A549 (cell line): Measurements from ENCODE around the gene ESYT1. TPM values are rescaled to one million over a fixed set of nuclear protein-coding genes. Genes with fewer than 3 reads are reported as not detected.

ENCODE experiments used
- ATAC-seq, 2 experiments: fragments of 200-7000 bp in 1 of 2; fragments of >200 bp in 1 of 2; cut with Nextera tagmentation in 1 of 2; cut with Tn5 transposase in 1 of 2; 3 replicates each; pipeline versions ENCODE4 v1.8.0 to v1.9.1; 2018 to 2020; ENCODE audit warnings: mild to moderate bottlenecking in 1 of 2, moderate library complexity in 1 of 2
- CTCF ChIA-PET: fragments of 300-600 bp; sonication (Branson Sonifier 250); formaldehyde crosslinking; extraction: SDS; loops from one replicate; lab custom pipeline; 2021; ENCODE audit warnings: antibody characterized with exemption, inconsistent platforms; lab: Yijun Ruan, JAX
- POLR2A ChIA-PET: fragments of 350-600 bp; formaldehyde crosslinking; extraction: SDS; loops from one replicate; lab custom pipeline; 2021; ENCODE audit warnings: antibody characterized with exemption, inconsistent platforms; lab: Yijun Ruan, JAX
- DNase-seq, 2 experiments: peaks; one replicate each; pipeline versions ENCODE4 v3.0.0 to v3.0.0-alpha.2; 2011 to 2016; ENCODE audit warnings: low read depth in 1 of 2, low spot score in 1 of 2
- FAIRE-seq: peaks from 2 replicates; lab custom pipeline; 2011; peaks lifted over from hg19 to GRCh38; lab: Jason Lieb, UNC
- H3K27ac ChIP-seq, 2 experiments: fragments of >200 bp; sonication (Bioruptor Twin); formaldehyde crosslinking; 3 replicates each; pipeline ENCODE4 v1.5.1; 2016 to 2017
- H3K4me1 ChIP-seq: fragments of >200 bp; sonication (Bioruptor Twin); formaldehyde crosslinking; 3 replicates; pipeline ENCODE4 v1.6.1; 2016
- H3K4me2 ChIP-seq: fragments of >200 bp; sonication (Bioruptor Twin); formaldehyde crosslinking; 3 replicates; pipeline ENCODE4 v1.6.1; 2016
- H3K4me3 ChIP-seq: fragments of >200 bp; sonication (Bioruptor Twin); formaldehyde crosslinking; 3 replicates; pipeline ENCODE4 v1.5.1; 2016
- H3K9me3 ChIP-seq: fragments of >200 bp; sonication (Bioruptor Twin); formaldehyde crosslinking; 3 replicates; pipeline ENCODE4 v1.6.1; 2016
- ATOH8 ChIP-seq: fragments of 250-450 bp; sonication (Bioruptor Pico); IDR thresholded peaks from 2 replicates; pipeline ENCODE4 v1.5.0; 2020; ENCODE audit warnings: low read depth, mild to moderate bottlenecking, moderate library complexity
- BHLHE40 ChIP-seq: IDR thresholded peaks from 2 replicates; pipeline ENCODE4 v1.6.1; 2012; ENCODE audit warnings: low read depth, low read length, inconsistent platforms
- CBX2 ChIP-seq: fragments of 200-600 bp; sonication (generic); IDR thresholded peaks from 2 replicates; pipeline ENCODE4 v1.6.1; 2016; ENCODE audit warnings: low read depth, mild to moderate bottlenecking, borderline replicate concordance
- CEBPB ChIP-seq, 2 experiments: fragments of >200 bp in 1 of 2; sonication (Bioruptor Twin) in 1 of 2; formaldehyde crosslinking in 1 of 2; IDR thresholded peaks; 2 replicates each; pipeline ENCODE4 v1.6.1; 2012 to 2016
- CHD2 ChIP-seq: fragments of 150-350 bp; IDR thresholded peaks from 2 replicates; pipeline ENCODE4 v1.6.1; 2014; ENCODE audit warnings: low read length; ENCODE audit not compliant: partially characterized antibody
- E2F6 ChIP-seq: IDR thresholded peaks from 2 replicates; pipeline ENCODE4 v1.6.1; 2012; ENCODE audit warnings: low read depth, borderline replicate concordance
- ELK1 ChIP-seq: fragments of 150-350 bp; IDR thresholded peaks from 2 replicates; pipeline ENCODE4 v1.6.1; 2014; ENCODE audit warnings: low read depth, mild to moderate bottlenecking, low read length
- FOSB ChIP-seq: fragments of 250-450 bp; sonication (Bioruptor Pico); IDR thresholded peaks from 2 replicates; pipeline ENCODE4 v1.5.0; 2020; ENCODE audit warnings: mild to moderate bottlenecking, moderate library complexity
- FOSL2 ChIP-seq, 2 experiments: fragments of 450-650 bp in 1 of 2; fragments of >200 bp in 1 of 2; sonication (Bioruptor Twin) in 1 of 2; formaldehyde crosslinking; IDR thresholded peaks; 2 replicates each; pipeline versions ENCODE4 v1.5.0 to v1.6.1; 2016 to 2020; ENCODE audit warnings: mild to moderate bottlenecking in 1 of 2, moderate library complexity in 1 of 2
- GATA3 ChIP-seq: IDR thresholded peaks from 2 replicates; pipeline ENCODE4 v1.6.1; 2012; ENCODE audit warnings: borderline replicate concordance
- HDAC2 ChIP-seq: fragments of 200-600 bp; sonication (generic); IDR thresholded peaks from 2 replicates; pipeline ENCODE4 v1.6.1; 2016
- HES2 ChIP-seq: fragments of >200 bp; sonication (Bioruptor Twin); formaldehyde crosslinking; IDR thresholded peaks from 2 replicates; pipeline ENCODE4 v1.6.1; 2016
- HOXB13 ChIP-seq: fragments of 250-450 bp; sonication (Bioruptor Pico); IDR thresholded peaks from 2 replicates; pipeline ENCODE4 v1.5.0; 2020; ENCODE audit warnings: low read depth, mild to moderate bottlenecking, moderate library complexity
- JUNB ChIP-seq: fragments of >200 bp; sonication (Bioruptor Twin); formaldehyde crosslinking; IDR thresholded peaks from 2 replicates; pipeline ENCODE4 v1.6.1; 2016
- KDM1A ChIP-seq: fragments of 200-600 bp; sonication (generic); IDR thresholded peaks from 2 replicates; pipeline ENCODE4 v1.6.1; 2016; ENCODE audit warnings: low read depth, mild to moderate bottlenecking
- KDM5A ChIP-seq: fragments of 200-600 bp; sonication (generic); IDR thresholded peaks from 2 replicates; pipeline ENCODE4 v1.6.1; 2016; ENCODE audit warnings: antibody characterized with exemption, mild to moderate bottlenecking
- MAFK ChIP-seq: fragments of 450-650 bp; IDR thresholded peaks from 2 replicates; pipeline ENCODE4 v1.6.1; 2014; ENCODE audit not compliant: partially characterized antibody
- MAX ChIP-seq: IDR thresholded peaks from 2 replicates; pipeline ENCODE4 v1.6.1; 2012
- MAZ ChIP-seq: fragments of 150-350 bp; IDR thresholded peaks from 2 replicates; pipeline ENCODE4 v1.6.1; 2014; ENCODE audit warnings: antibody characterized with exemption, low read depth, low read length, borderline replicate concordance
- NFE2L2 ChIP-seq: fragments of 150-350 bp; conservative IDR thresholded peaks from 2 replicates; pipeline ENCODE4 v1.6.1; 2014; ENCODE audit warnings: low read length
- PHF8 ChIP-seq: fragments of 200-600 bp; sonication (generic); IDR thresholded peaks from 2 replicates; pipeline ENCODE4 v1.6.1; 2016; ENCODE audit warnings: low read depth, mild to moderate bottlenecking, antibody characterized with exemption, moderate library complexity, borderline replicate concordance
- POLR2AphosphoS2 ChIP-seq: conservative IDR thresholded peaks from 2 replicates; pipeline ENCODE4 v1.6.1; 2012; ENCODE audit warnings: low read length, improper control_type of control experiment, inconsistent platforms
- RCOR1 ChIP-seq: fragments of 150-350 bp; IDR thresholded peaks from 2 replicates; pipeline ENCODE4 v1.6.1; 2014; ENCODE audit warnings: antibody characterized with exemption, low read length, low read depth
- SMC3 ChIP-seq: fragments of >200 bp; sonication (Bioruptor Twin); formaldehyde crosslinking; IDR thresholded peaks from 3 replicates; pipeline ENCODE4 v1.6.1; 2018; ENCODE audit warnings: inconsistent platforms
- TFCP2L1 ChIP-seq: fragments of 250-450 bp; sonication (Bioruptor Pico); IDR thresholded peaks from 2 replicates; pipeline ENCODE4 v1.5.0; 2021; ENCODE audit warnings: mild to moderate bottlenecking
- ZC3H11A ChIP-seq: fragments of 450-650 bp; IDR thresholded peaks from 2 replicates; pipeline ENCODE4 v1.6.1; 2014; ENCODE audit warnings: antibody characterized with exemption, mild to moderate bottlenecking
- ZFP36 ChIP-seq: fragments of 450-650 bp; IDR thresholded peaks from 2 replicates; pipeline ENCODE4 v1.6.1; 2014; ENCODE audit warnings: borderline replicate concordance; ENCODE audit not compliant: partially characterized antibody
- ZNF302 ChIP-seq: fragments of 250-450 bp; sonication (Bioruptor Pico); IDR thresholded peaks from 2 replicates; pipeline ENCODE4 v1.9.0; 2021; ENCODE audit warnings: inconsistent platforms, mild to moderate bottlenecking, moderate library complexity
- WGBS: methylation state at CpG from one replicate; pipeline ENCODE4 v1.1.6; 2017; ENCODE audit errors: missing lambda C conversion rate; 5-methylcytosine and 5-hydroxymethylcytosine counted together
- polyA plus RNA-seq, 4 experiments: library from polyadenylated mRNA; depleted of rRNA in 3 of 4; stranded (reverse); fragments of >200 nt; fragmentation: RNase III in 1 of 4; extraction: RNeasy Plus Mini Kit Qiagen cat#74134 plus additional on column Dnase treatment in 1 of 4; gene quantifications; 2 replicates in 3 of 4; 3 replicates in 1 of 4; pipeline ENCODE4 v1.2.3, GENCODE V29; 2011 to 2017

ESYT1 gene
- polyA plus RNA-seq, 2 of the 4 experiments (the other 2 are of a cell fraction): 54.2 to 72.4 TPM

GRCh38 chr12:56130876-56131275 lies 2.8 kb downstream of the ESYT1 start (continued):
- TF ChIP-seq CEBPB (IDR thresholded peaks at IDR 0.05): no peak

- peaks cover under 1% of the 10 kb centered on the region; the same call in 1 of the 3 replicates for H3K4me1 ChIP-seq
- H3K9me3 ChIP-seq: no peaks in the 10 kb centered on the region
- WGBS: 94% methylated on average over 6 of the region's 6 CpGs
- POLR2A ChIA-PET: no interaction called here
- FAIRE-seq: no peak
- H3K27ac ChIP-seq: no peak overlapping the region
- H3K4me2 ChIP-seq: no peak overlapping the region
- CTCF ChIA-PET: interaction anchor here (0.7 to 1.6 kb wide), 2 partner anchors 54 to 113 kb away, joined by 3 to 7 read pairs; partner anchors contain the start of gene SMARCC2
- no peak for DNase-seq
- ATAC-seq: no peak
- no peak overlapping the region for H3K4me3 ChIP-seq
- no peak for TF ChIP-seq RCOR1
- no peak for TF ChIP-seq TFCP2L1 (CRISPR knock-in tag)
- TF ChIP-seq HDAC2: no peak
- no peak for TF ChIP-seq ZFP36
- TF ChIP-seq ZC3H11A: no peak
- TF ChIP-seq NFE2L2: no peak
- no peak for TF ChIP-seq ATOH8 (CRISPR knock-in tag)
- TF ChIP-seq CBX2: no peak
- TF ChIP-seq MAZ: no peak
- no peak for TF ChIP-seq HES2
- no peak for TF ChIP-seq ZNF302 (CRISPR knock-in tag)
- TF ChIP-seq GATA3: no peak
- no peak for TF ChIP-seq E2F6
Observed at GRCh38 chr12:56134897-56135296, 6.8 kb downstream of the ESYT1 start.

GRCh38 chr12:56137853-56138571 lies 9.9 kb downstream of the ESYT1 start:
- no peak overlapping the region for H3K27ac ChIP-seq
- 96% methylated on average over 14 of the region's 14 CpGs for WGBS
- no peak for ATAC-seq
- TF ChIP-seq PHF8 (no peak), ELK1 (no peak), FOSL2 (IDR thresholded peaks at IDR 0.05) (no peak), FOSL2 (CRISPR knock-in tag; IDR thresholded peaks at IDR 0.05) (no peak), MAZ (no peak), ZFP36 (no peak), POLR2AphosphoS2 (no peak), TFCP2L1 (CRISPR knock-in tag) (no peak), BHLHE40 (no peak), FOSB (CRISPR knock-in tag) (no peak), KDM5A (no peak), MAFK (no peak), HES2 (no peak), KDM1A (no peak), MAX (no peak), CHD2 (no peak), HOXB13 (CRISPR knock-in tag) (no peak), SMC3 (no peak), JUNB (no peak)
- H3K4me3 ChIP-seq: no peak overlapping the region
- H3K4me1 ChIP-seq: no peaks in the 10 kb centered on the region
- H3K9me3 ChIP-seq: no peaks in the 10 kb centered on the region
- ChIA-PET POLR2A (no interaction called here), CTCF (interaction anchor here (0.6 to 3.8 kb wide), 10 partner anchors 9 to 91 kb away, joined by 4 to 17 read pairs (median 6); partner anchors contain the start of genes ESYT1, MYL6, MYL6B and SMARCC2)
- H3K4me2 ChIP-seq: no peak overlapping the region
- no peak for FAIRE-seq
- no peak for DNase-seq
